GM21737 (cell line): ENCODE results near the gene ZNF85.
"Not testable (repeated sequence)": the region's sequence is repeated elsewhere in the genome, so short reads cannot be mapped to it uniquely, and the experiment has no call there.

Experiments used
- ATAC-seq: cut with Tn5 transposase; IDR thresholded peaks from one replicate; pipeline ENCODE4 v1.9.1; 2021; ENCODE audit warnings: mild to moderate bottlenecking, moderate library complexity; ENCODE audit not compliant: unreplicated experiment

The ZNF85 gene

GRCh38 chr19:20923077-20923871 lies at the start of gene ZNF85:
ZNF85 (plus strand) TSS chr19:20923251; CDS start chr19:20923401, 150 bp downstream.
- peak; percentile 95 for ATAC-seq

GRCh38 chr19:20879501-20879900 lies 43.5 kb upstream of the ZNF85 start:
- ATAC-seq: no peak

- ATAC-seq: no peak
These were observed 10.1 kb upstream of the ZNF85 start for GRCh38 chr19:20912973-20913372.

GRCh38 chr19:20925481-20925880 lies 2.4 kb downstream of the ZNF85 start:
- ATAC-seq: no peak

GRCh38 chr19:20926796-20927195 lies 3.7 kb downstream of the ZNF85 start:
- no peak for ATAC-seq

- ATAC-seq: no peak
These were observed 5.3 kb downstream of the ZNF85 start for GRCh38 chr19:20928371-20928770.

GRCh38 chr19:20936322-20936947 lies 13.4 kb downstream of the ZNF85 start:
- not testable (repeated sequence) for ATAC-seq

- ATAC-seq: not testable (repeated sequence)
These were observed 29.6 kb downstream of the ZNF85 start for GRCh38 chr19:20952561-20953095.

- ATAC-seq: no peak
These were observed 41.7 kb downstream of the ZNF85 start for GRCh38 chr19:20964798-20965197.

GRCh38 chr19:20968092-20968491 lies 45.0 kb downstream of the ZNF85 start:
- ATAC-seq: no peak

GRCh38 chr19:20969498-20969897 lies 46.4 kb downstream of the ZNF85 start:
- no peak for ATAC-seq

- ATAC-seq: no peak
These were observed 46.8 kb downstream of the ZNF85 start for GRCh38 chr19:20969898-20970297.

GRCh38 chr19:20992788-20993187 lies 69.7 kb downstream of the ZNF85 start:
- not testable (repeated sequence) for ATAC-seq

- ATAC-seq: peak; percentile 94
These were observed 76.8 kb downstream of the ZNF85 start for GRCh38 chr19:20999731-21000352.
